GM10266 (cell line): ENCODE results near the gene C6orf132.
"Not testable (repeated sequence)": the region's sequence is repeated elsewhere in the genome, so short reads cannot be mapped to it uniquely, and the experiment has no call there.

Experiments
- DNase-seq: peaks from one replicate; pipeline ENCODE4 v3.0.0; 2012; ENCODE audit errors: extremely low spot score
- TF ChIP-seq, protein P1 (sequence below): IDR thresholded peaks from 2 replicates; pipeline ENCODE4 v1.5.1; 2012; ENCODE audit warnings: mild to moderate bottlenecking, low read depth; ENCODE audit not compliant: control insufficient read depth, insufficient read depth; ENCODE audit errors: missing control alignments

Gene C6orf132

DNA sequence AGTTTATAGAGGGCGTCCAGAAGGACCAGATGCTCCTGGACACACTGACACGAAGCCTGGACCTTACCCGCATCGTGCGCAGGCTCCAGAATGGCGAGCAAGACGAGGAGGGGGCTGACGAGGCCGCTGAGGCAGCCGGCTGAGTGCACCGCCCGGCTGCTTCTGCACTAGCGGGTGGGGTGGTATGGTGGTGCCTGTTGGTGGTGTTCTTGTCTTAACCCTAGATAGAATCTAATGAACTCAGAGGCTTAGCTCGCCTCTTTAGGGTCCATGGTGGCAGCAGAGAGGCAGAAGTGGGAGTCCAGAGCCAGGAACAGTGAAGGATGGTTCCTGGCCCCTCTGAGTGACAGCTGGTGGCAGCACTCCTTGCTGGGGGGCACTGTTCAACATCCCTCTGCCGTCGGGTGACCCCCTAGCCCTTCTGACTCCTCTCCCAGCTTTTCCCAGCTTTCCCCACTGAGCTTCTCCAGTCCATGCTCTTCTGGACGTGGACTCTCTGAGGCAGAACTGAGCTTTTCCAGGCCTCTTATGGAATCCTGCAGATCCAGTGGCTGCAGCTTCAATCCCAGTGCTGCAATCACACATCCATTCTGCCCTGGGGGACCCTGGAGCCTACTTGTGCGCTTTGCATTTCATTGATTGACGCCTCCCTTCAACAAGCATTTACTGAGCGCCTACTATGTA lies 37.0 kb upstream of the C6orf132 start:
- TF ChIP-seq, protein P1, sequence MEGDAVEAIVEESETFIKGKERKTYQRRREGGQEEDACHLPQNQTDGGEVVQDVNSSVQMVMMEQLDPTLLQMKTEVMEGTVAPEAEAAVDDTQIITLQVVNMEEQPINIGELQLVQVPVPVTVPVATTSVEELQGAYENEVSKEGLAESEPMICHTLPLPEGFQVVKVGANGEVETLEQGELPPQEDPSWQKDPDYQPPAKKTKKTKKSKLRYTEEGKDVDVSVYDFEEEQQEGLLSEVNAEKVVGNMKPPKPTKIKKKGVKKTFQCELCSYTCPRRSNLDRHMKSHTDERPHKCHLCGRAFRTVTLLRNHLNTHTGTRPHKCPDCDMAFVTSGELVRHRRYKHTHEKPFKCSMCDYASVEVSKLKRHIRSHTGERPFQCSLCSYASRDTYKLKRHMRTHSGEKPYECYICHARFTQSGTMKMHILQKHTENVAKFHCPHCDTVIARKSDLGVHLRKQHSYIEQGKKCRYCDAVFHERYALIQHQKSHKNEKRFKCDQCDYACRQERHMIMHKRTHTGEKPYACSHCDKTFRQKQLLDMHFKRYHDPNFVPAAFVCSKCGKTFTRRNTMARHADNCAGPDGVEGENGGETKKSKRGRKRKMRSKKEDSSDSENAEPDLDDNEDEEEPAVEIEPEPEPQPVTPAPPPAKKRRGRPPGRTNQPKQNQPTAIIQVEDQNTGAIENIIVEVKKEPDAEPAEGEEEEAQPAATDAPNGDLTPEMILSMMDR = no peak
- no peak for DNase-seq

DNA sequence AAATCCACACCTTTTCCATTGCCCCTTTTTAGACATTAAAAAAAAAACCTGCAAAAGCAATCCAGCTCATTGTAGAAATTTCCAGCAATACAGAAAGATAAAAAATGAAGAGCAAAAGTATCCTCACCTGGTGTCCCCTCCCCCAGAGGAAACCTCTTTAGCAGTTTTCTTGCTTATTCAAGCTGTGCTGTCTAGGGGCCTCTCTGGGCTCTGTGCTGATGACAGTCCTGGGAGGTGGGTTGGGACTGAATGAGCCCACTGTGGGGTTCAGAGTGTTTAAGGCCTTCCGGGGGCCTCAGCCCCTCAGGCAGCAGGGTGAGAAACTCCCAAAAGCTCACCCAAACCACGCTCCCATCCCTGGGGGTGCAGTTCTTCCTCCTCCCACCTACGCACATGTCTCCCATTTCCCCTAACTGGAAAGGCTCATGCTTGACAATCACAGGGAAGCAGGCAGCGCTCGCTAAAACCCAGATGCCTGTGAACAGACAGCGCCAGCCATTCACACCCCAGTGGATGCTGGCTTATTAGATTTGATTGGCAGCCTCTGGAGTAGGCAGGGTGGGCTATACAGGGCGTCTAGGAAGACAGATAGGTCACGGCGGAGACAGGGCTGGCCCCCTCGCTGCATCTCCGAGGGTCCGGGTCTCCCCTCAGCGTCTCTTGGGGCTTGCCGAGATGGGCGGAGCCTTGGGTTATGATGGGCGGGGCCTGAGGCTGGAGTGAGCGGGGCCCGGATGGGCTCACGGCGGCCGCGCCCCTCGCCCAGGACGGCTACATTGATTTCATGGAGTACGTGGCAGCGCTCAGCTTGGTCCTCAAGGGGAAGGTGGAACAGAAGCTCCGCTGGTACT lies 35.3 kb upstream of the C6orf132 start:
- no peak for DNase-seq
- TF ChIP-seq, protein P1 = no peak

DNA sequence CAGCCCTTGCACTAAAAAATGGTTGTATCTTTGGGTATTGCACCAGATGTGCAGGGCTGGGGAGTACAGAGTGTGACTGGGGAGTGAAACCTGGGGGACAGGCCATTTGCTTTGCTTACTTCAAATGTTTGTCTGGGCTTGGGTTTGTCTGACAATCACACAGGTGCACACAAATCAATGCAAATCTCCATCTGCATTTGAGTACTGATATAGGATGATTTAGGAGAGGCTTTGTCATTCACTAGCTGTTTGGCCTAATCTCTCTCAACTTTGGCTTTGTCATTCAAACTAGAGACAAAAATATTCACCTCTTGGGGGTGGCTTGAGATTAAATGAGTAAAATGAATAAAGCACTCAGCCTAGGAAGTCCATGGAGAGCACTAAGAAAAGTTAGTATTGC lies 34.6 kb upstream of the C6orf132 start:
- no peak for DNase-seq
- TF ChIP-seq, protein P1 = no peak

DNA sequence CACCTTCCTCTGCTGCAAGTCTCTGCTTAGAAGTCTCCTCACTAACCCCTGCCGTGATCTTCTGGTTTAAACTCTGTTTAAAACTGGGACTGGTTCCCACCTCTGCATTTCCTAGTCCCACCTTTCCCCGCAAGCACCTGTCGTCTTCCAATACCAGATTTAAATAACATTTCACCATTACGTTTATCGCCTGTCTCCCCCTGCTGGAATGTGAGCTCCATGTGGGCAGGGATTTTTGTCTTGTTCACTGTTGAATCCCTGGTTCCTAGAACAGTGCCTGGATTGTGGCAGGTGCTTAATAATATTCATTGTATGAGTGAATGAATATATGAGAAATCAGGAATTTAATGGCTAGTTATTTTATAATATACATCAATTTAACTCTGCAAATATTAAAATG lies 33.4 kb upstream of the C6orf132 start:
- DNase-seq = no peak

DNA sequence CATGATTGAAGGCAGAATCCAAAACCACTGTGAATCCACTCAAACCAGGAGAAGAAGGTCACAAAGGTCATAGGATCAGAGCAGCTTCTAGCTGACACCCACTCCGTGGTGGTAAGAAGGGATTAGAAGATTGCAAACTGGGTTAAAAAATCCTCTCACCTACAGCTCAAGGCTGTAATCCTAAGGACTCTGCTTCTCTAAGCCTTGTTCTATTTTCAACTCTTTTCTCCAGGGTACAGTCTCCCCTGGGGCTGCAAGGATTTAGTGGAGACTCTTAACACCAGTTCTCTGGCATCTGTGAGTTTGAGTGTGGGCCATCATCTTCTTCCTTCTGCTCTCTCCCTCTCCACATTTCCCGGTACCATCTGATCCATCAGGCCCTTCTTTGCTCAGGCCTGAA lies 30.7 kb upstream of the C6orf132 start, which contains the start of gene GUCA1A:
TSS of gene GUCA1A (plus strand) at position 264 of the 400 bp plus-strand sequence. CDS start 250 bp downstream, outside the sequence.
- DNase-seq = no peak
- TF ChIP-seq, protein P1 = no peak

More for the DNA sequence above, 33.4 kb upstream of the C6orf132 start:
- TF ChIP-seq, protein P1 = no peak

DNA sequence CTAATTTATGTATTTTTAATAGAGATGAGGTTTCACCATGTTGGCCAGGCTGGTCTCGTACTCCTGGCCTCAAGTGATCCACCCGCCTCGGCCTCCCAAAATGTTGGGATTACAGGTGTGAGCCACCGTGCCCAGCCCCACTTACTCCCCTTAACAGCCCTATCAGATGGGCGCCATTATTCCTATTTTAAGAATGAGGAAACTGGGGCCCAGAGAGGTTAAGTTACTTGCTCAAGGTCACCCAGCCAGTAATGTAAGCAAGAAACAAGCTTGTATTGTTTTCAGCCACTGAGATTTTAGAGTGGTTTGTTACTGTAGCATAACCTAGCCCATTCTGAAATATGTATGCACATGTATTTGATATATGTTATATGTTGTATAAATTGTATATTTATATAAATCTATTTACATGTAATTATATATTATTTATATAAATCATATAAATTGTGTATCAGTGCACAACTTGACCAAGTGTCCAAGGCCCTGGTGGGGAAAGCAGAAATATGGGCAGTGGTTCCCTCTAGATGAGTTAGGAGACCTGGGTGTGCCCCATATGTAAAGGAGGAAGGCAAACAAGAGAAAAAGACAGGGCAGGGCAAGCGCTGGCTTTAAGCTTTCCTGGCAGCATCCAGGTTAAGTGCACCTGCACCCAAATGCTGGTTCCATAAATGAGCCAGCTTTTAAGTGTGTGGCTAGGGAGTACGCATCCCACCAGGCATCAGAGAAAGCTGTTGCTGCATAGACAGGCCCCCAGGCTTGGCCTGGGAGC lies 29.6 kb upstream of the C6orf132 start:
- TF ChIP-seq, protein P1 = no peak
- DNase-seq = no peak

DNA sequence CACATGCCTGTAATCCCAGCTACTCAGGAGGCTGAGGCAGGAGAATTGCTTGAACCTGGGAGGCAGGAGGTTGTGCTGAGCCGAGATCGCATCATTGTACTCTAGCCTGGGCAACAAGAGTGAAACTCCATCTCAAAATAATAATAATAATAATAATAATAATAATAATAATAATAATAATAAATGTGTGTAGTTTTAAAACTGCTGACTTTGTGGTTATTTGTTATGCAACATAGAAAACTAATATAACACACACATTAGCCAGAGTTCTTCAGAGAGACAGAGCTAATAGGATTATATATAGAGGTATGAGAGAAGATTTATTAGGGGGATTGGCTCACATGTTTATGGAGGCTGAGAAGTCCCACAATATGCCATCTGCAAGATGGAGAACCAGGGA lies 27.4 kb upstream of the C6orf132 start:
- DNase-seq = not testable (repeated sequence)
